ENCODE results near the gene CHAC2. TPM values are rescaled to one million over a fixed set of nuclear protein-coding genes. Genes with fewer than 3 reads are reported as not detected.

CHAC2 gene
- total and polyA plus RNA-seq, 2 of the 13 experiments (the other 11 are each of a cell fraction or from before 2014, with no cell fraction given): 1.7 to 10.7 TPM

DNA sequence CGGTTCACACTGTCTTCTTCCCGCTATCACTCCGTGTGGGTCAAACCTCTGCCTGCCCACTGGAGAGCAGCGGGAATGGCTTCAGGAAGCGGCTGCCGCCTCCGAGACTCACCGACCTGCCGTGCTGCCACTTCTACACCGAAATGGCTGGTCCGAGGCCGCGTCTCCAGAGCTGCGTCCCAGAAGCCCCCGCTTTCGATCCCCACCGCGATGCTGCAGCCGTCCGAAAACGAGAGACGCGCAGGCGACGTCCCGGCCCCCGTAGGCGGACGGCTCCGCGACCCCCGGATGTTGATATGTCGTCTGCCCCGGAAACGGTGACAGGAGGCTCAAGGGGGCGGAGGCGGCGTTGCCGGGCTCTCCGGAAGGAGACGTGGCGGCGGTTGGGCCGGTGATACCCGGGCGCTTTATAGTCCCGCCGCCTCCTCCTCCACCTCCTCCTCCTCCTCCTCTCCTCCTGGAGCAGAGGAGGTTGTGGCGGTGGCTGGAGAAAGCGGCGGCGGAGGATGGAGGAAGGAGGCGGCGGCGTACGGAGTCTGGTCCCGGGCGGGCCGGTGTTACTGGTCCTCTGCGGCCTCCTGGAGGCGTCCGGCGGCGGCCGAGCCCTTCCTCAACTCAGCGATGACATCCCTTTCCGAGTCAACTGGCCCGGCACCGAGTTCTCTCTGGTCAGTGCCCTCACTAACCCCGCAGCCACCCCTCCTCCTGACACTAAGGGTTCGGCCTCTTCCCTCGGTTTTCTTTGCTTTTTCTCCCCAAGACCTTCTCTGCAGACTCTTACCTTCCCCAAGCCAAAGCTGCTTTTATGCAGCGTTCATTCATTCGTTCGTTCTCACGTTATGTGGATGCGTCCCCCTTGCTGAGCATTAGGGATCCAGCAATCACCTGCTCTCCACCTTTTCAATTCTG is 19.4 kb downstream of the CHAC2 start, which contains the start of the genes ASB3 and ERLEC1 (continued):
- TF ChIP-seq ZNF879 (CRISPR knock-in tag; IDR thresholded peaks at IDR 0.05) (no peak), SCMH1 (CRISPR knock-in tag; IDR thresholded peaks at IDR 0.05; ENCODE audit: borderline replicate concordance) (no peak), BRD4 (CRISPR knock-in tag; IDR thresholded peaks at IDR 0.05) (peak; percentile 96), GABPB1 (CRISPR knock-in tag; IDR thresholded peaks at IDR 0.05) (peak; percentile 100), CREM (IDR thresholded peaks at IDR 0.05) (peak; percentile 93), CREM (CRISPR knock-in tag; IDR thresholded peaks at IDR 0.05) (0 out of 2 replicates have a peak, but pooled peaks have one; percentile 28), NR0B2 (CRISPR knock-in tag; IDR thresholded peaks at IDR 0.05) (peak; percentile 96), ETV6 (CRISPR knock-in tag; conservative IDR thresholded peaks at IDR 0.05) (peak; percentile 66; the same call in 1 of the 2 replicates), YY1 (IDR thresholded peaks at IDR 0.05; ENCODE audit: insufficient read depth, insufficient replicate concordance, low read depth, low read length) (peak; percentile 89), IRX3 (CRISPR knock-in tag; IDR thresholded peaks at IDR 0.05; ENCODE audit: borderline replicate concordance, low read depth) (peak; percentile 80; the same call in 1 of the 2 replicates), RXRA (CRISPR knock-in tag; IDR thresholded peaks at IDR 0.05) (peak; percentile 94), AGO2 (optimal IDR thresholded peaks at IDR 0.05; ENCODE audit: low read depth, low read length) (peak; percentile 71), GTF2F1 (IDR thresholded peaks at IDR 0.05; ENCODE audit: low read length) (peak; percentile 58; the same call in 1 of the 2 replicates), PREB (CRISPR knock-in tag; IDR thresholded peaks at IDR 0.05) (0 out of 2 replicates have a peak, but pooled peaks have one; percentile 61), SP5 (CRISPR knock-in tag; IDR thresholded peaks at IDR 0.05; ENCODE audit: borderline replicate concordance, low read depth) (peak; percentile 78), NFKBIZ (CRISPR knock-in tag; IDR thresholded peaks at IDR 0.05) (peak; percentile 60), POLR2AphosphoS5 (IDR thresholded peaks at IDR 0.05; ENCODE audit: low read depth, low read length) (peak; percentile 92)
- TF ChIP-seq, protein P1, sequence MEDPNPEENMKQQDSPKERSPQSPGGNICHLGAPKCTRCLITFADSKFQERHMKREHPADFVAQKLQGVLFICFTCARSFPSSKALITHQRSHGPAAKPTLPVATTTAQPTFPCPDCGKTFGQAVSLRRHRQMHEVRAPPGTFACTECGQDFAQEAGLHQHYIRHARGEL (CRISPR knock-in tag; IDR thresholded peaks at IDR 0.05): peak; percentile 96
- TF ChIP-seq, protein P2, sequence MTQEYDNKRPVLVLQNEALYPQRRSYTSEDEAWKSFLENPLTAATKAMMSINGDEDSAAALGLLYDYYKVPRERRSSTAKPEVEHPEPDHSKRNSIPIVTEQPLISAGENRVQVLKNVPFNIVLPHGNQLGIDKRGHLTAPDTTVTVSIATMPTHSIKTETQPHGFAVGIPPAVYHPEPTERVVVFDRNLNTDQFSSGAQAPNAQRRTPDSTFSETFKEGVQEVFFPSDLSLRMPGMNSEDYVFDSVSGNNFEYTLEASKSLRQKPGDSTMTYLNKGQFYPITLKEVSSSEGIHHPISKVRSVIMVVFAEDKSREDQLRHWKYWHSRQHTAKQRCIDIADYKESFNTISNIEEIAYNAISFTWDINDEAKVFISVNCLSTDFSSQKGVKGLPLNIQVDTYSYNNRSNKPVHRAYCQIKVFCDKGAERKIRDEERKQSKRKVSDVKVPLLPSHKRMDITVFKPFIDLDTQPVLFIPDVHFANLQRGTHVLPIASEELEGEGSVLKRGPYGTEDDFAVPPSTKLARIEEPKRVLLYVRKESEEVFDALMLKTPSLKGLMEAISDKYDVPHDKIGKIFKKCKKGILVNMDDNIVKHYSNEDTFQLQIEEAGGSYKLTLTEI (CRISPR knock-in tag; conservative IDR thresholded peaks at IDR 0.05): no peak
- TF ChIP-seq, protein P3, sequence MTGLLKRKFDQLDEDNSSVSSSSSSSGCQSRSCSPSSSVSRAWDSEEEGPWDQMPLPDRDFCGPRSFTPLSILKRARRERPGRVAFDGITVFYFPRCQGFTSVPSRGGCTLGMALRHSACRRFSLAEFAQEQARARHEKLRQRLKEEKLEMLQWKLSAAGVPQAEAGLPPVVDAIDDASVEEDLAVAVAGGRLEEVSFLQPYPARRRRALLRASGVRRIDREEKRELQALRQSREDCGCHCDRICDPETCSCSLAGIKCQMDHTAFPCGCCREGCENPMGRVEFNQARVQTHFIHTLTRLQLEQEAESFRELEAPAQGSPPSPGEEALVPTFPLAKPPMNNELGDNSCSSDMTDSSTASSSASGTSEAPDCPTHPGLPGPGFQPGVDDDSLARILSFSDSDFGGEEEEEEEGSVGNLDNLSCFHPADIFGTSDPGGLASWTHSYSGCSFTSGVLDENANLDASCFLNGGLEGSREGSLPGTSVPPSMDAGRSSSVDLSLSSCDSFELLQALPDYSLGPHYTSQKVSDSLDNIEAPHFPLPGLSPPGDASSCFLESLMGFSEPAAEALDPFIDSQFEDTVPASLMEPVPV (CRISPR knock-in tag; IDR thresholded peaks at IDR 0.05): peak; percentile 97
- TF ChIP-seq, protein P4, sequence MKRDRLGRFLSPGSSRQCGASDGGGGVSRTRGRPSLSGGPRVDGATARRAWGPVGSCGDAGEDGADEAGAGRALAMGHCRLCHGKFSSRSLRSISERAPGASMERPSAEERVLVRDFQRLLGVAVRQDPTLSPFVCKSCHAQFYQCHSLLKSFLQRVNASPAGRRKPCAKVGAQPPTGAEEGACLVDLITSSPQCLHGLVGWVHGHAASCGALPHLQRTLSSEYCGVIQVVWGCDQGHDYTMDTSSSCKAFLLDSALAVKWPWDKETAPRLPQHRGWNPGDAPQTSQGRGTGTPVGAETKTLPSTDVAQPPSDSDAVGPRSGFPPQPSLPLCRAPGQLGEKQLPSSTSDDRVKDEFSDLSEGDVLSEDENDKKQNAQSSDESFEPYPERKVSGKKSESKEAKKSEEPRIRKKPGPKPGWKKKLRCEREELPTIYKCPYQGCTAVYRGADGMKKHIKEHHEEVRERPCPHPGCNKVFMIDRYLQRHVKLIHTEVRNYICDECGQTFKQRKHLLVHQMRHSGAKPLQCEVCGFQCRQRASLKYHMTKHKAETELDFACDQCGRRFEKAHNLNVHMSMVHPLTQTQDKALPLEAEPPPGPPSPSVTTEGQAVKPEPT (CRISPR knock-in tag; IDR thresholded peaks at IDR 0.05; ENCODE audit: low read depth): no peak; the same call in none of the 2 replicates
